Breast epithelium (tissue), 3 donors: Measurements from ENCODE around the gene PLEKHG1.

ENCODE experiments used
- POLR2A ChIP-seq: fragments of 450-650 bp; IDR thresholded peaks from one replicate; pipeline ENCODE4 v1.6.1; 2016; ENCODE audit warnings: antibody characterized with exemption, mild to moderate bottlenecking, moderate library complexity
- TF ChIP-seq, protein P1 (sequence below), 3 donors: fragments of 450-650 bp; IDR thresholded peaks; one replicate each; pipeline ENCODE4 v1.5.1; 2016 to 2017; ENCODE audit warnings: antibody characterized with exemption in 3 of 3, mild to moderate bottlenecking in 3 of 3, moderate library complexity in 3 of 3

DNA sequence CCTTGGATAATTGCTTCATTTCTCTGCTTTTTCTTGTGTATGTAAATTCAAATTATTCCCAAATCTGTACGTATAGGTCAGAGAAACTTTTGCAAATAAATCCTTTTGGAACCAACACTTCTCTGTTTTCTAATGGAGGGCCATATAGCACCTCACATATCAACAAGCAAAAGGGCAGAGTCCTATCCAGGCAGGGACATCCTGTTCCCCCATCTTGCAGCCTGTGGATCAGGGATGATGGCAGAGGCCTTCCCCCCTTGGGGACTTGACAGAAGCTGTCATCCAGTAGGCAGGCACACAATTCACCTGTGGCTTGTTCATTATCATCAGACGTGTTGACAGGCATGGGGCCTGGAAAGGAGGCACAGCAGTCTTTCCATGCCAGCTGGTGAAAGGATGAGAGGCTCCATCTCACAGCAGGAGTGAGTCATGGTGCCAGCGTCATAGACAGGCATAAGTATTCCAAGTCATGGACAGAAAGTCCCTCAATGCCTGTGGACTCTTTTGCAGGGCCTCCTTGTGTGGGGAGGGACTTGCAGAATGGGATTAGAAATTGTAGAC lies 31.8 kb upstream of the PLEKHG1 start:
- TF ChIP-seq, protein P1, sequence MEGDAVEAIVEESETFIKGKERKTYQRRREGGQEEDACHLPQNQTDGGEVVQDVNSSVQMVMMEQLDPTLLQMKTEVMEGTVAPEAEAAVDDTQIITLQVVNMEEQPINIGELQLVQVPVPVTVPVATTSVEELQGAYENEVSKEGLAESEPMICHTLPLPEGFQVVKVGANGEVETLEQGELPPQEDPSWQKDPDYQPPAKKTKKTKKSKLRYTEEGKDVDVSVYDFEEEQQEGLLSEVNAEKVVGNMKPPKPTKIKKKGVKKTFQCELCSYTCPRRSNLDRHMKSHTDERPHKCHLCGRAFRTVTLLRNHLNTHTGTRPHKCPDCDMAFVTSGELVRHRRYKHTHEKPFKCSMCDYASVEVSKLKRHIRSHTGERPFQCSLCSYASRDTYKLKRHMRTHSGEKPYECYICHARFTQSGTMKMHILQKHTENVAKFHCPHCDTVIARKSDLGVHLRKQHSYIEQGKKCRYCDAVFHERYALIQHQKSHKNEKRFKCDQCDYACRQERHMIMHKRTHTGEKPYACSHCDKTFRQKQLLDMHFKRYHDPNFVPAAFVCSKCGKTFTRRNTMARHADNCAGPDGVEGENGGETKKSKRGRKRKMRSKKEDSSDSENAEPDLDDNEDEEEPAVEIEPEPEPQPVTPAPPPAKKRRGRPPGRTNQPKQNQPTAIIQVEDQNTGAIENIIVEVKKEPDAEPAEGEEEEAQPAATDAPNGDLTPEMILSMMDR (IDR thresholded peaks at IDR 0.05), result no peak
- no peak for TF ChIP-seq POLR2A
